Lower lobe of right lung (tissue), 2 donors: ENCODE measurements around the gene SCAMP2. TPM values are rescaled to one million over a fixed set of nuclear protein-coding genes. Genes with fewer than 3 reads are reported as not detected.

ENCODE experiments used
- ATAC-seq, 2 donors: fragments of 200-7000 bp; cut with Tn5 transposase; one replicate each; pipeline ENCODE4 v1.9.1; 2020 to 2022; ENCODE audit warnings: mild to moderate bottlenecking in 2 of 2, moderate library complexity in 2 of 2
- DNase-seq: peaks from one replicate; pipeline ENCODE4 v3.0.0-alpha.2; 2020
- H3K27ac ChIP-seq: fragments of 200-600 bp; one replicate; pipeline ENCODE4 v1.8.0; 2022
- H3K27me3 ChIP-seq: fragments of 200-600 bp; one replicate; pipeline ENCODE4 v1.8.0; 2022; ENCODE audit warnings: low read depth
- H3K36me3 ChIP-seq: fragments of 200-600 bp; one replicate; pipeline ENCODE4 v1.8.0; 2022; ENCODE audit warnings: mild to moderate bottlenecking
- H3K4me1 ChIP-seq: fragments of 200-600 bp; one replicate; pipeline ENCODE4 v1.8.0; 2022
- H3K4me3 ChIP-seq: fragments of 200-600 bp; one replicate; pipeline ENCODE4 v1.8.0; 2022; ENCODE audit warnings: mild to moderate bottlenecking
- H3K9me3 ChIP-seq: fragments of 200-600 bp; one replicate; pipeline ENCODE4 v1.8.0; 2022
- CTCF ChIP-seq: fragments of 200-600 bp; IDR thresholded peaks from one replicate; pipeline ENCODE4 v1.8.0; 2022; ENCODE audit warnings: antibody characterized with exemption, mild to moderate bottlenecking
- intact Hi-C: fragments of 100-400 bp; cut with DNase I; formaldehyde crosslinking; loops from one replicate; pipeline ENCODE4 v1.11.0; 2022
- microRNA-seq: library from miRNA; unstranded; fragments of <30 nt; microRNA quantifications from one replicate; pipeline ENCODE4 v1.2.0, GENCODE V29; 2020; ENCODE audit warnings: borderline number of aligned reads
- total RNA-seq: library from RNA; stranded (reverse); fragmentation: NEBNext Ultra II Directional; extraction: Animal tissue kit (Norgen Biotek cat#: 25700); gene quantifications from one replicate; pipeline ENCODE4 v1.2.1, GENCODE V29; 2021
- donor health status: DM: no; HTN: yes; CAD: no; lungs with severe emphysema.

SCAMP2 gene
- total RNA-seq, 1 donor from 2014 or later = 122 TPM

- ATAC-seq = no peak
- no peak for DNase-seq
- H3K9me3 ChIP-seq = no peaks in the 10 kb centered on the region
- peaks cover 58% of the 10 kb centered on the region for H3K4me1 ChIP-seq
- no peak overlapping the region for H3K27ac ChIP-seq
- peaks cover 22% of the 10 kb centered on the region for H3K36me3 ChIP-seq
- TF ChIP-seq CTCF = no peak
- H3K27me3 ChIP-seq = no peaks in the 10 kb centered on the region
- H3K4me3 ChIP-seq = no peak overlapping the region
- intact Hi-C loops = no loop called here
Observed at GRCh38 chr15:74794248-74794969, 78.8 kb downstream of the SCAMP2 start.

Small RNA genes lying within 50 kb of the gene (microRNA-seq; reads per million reads assigned to microRNA genes)
- not detected for gene MIR6882

Other genes starting within 250 kb of the SCAMP2 start
- 30.5 TPM for gene EDC3, start 177.3 kb downstream of the SCAMP2 start, total RNA-seq
- gene CYP1A1, start 147.8 kb downstream of the SCAMP2 start, total RNA-seq = 0.38 TPM
- gene CYP1A2, start 124.5 kb downstream of the SCAMP2 start, total RNA-seq = not detected
- 83.8 TPM for gene CSK, start 91.3 kb downstream of the SCAMP2 start, total RNA-seq
- not detected for gene LMAN1L, start 60.5 kb downstream of the SCAMP2 start, total RNA-seq
- not detected for gene CPLX3, start 46.7 kb downstream of the SCAMP2 start, total RNA-seq
- 40.3 TPM for gene ULK3, start 30.2 kb downstream of the SCAMP2 start, total RNA-seq
- 29.4 TPM for gene MPI, start 16.7 kb upstream of the SCAMP2 start, total RNA-seq
- gene FAM219B, start 33.5 kb upstream of the SCAMP2 start, total RNA-seq = 92.2 TPM
- 134 TPM for gene COX5A, start 64.7 kb upstream of the SCAMP2 start, total RNA-seq
- 17.0 TPM for gene RPP25, start 83.4 kb upstream of the SCAMP2 start, total RNA-seq
- 1.9 TPM for gene SCAMP5, start 122.2 kb upstream of the SCAMP2 start, total RNA-seq
- 11.2 TPM for gene PPCDC, start 150.2 kb upstream of the SCAMP2 start, total RNA-seq